IMR-90 (cell line): ENCODE data around the gene LRP6. TPM values are rescaled to one million over a fixed set of nuclear protein-coding genes. Genes with fewer than 3 reads are reported as not detected.

Source experiments
- ATAC-seq: fragments of 200-7000 bp; cut with Tn5 transposase; 2 replicates; pipeline ENCODE4 v1.9.1; 2020; ENCODE audit warnings: low read depth, mild to moderate bottlenecking, moderate library complexity
- BruUV-seq: library from RNA; stranded (reverse); fragments of 400-500 nt; replicated peaks from 2 replicates; lab custom pipeline; 2021; lab: Mats Ljungman, UMichigan
- CTCF ChIA-PET: fragments of 300-600 bp; formaldehyde crosslinking; extraction: SDS; loops from one replicate; lab custom pipeline; 2021; ENCODE audit warnings: antibody characterized with exemption; lab: Yijun Ruan, JAX
- POLR2A ChIA-PET: fragments of 300-600 bp; sonication (Branson Sonifier 250); formaldehyde crosslinking; loops from one replicate; lab custom pipeline; 2022; ENCODE audit warnings: antibody characterized with exemption; ENCODE audit not compliant: unreplicated experiment; lab: Charles Lee
- DNase-seq: peaks from one replicate; pipeline ENCODE4 v3.0.0; 2013
- H2AFZ ChIP-seq: replicated peaks from 2 replicates; pipeline ENCODE3; 2013; ENCODE audit warnings: low read length, mild to moderate bottlenecking; ENCODE audit not compliant: poor library complexity
- H2AK5ac ChIP-seq: 2 replicates; pipeline ENCODE4 v1.6.1; 2013; ENCODE audit warnings: low read depth, low read length, inconsistent platforms
- H2AK9ac ChIP-seq: replicated peaks from 2 replicates; pipeline ENCODE3; 2013; ENCODE audit warnings: mild to moderate bottlenecking, low read depth, low read length, moderate library complexity; ENCODE audit not compliant: poor library complexity
- H2BK120ac ChIP-seq: 2 replicates; pipeline ENCODE4 v1.6.1; 2013; ENCODE audit warnings: low read depth, low read length, inconsistent platforms
- H2BK15ac ChIP-seq: 3 replicates; pipeline ENCODE4 v1.6.1; 2013; ENCODE audit warnings: low read depth, low read length, inconsistent platforms
- H2BK20ac ChIP-seq: 2 replicates; pipeline ENCODE4 v1.6.1; 2013; ENCODE audit warnings: low read depth, mild to moderate bottlenecking, inconsistent platforms, low read length, moderate library complexity
- H2BK5ac ChIP-seq: 2 replicates; pipeline ENCODE4 v1.6.1; 2013; ENCODE audit warnings: mild to moderate bottlenecking, low read depth, low read length, inconsistent platforms; ENCODE audit not compliant: poor library complexity, severe bottlenecking
- H3K14ac ChIP-seq: replicated peaks from 2 replicates; pipeline ENCODE4 v1.6.1; 2013; ENCODE audit warnings: low read depth, low read length, inconsistent platforms
- H3K18ac ChIP-seq: 2 replicates; pipeline ENCODE4 v1.6.1; 2013; ENCODE audit warnings: low read depth, low read length, control low read depth
- H3K23ac ChIP-seq: 2 replicates; pipeline ENCODE4 v1.6.1; 2013; ENCODE audit warnings: low read depth, low read length, inconsistent platforms
- H3K27ac ChIP-seq: 2 replicates; pipeline ENCODE4 v1.5.1; 2013; ENCODE audit warnings: mild to moderate bottlenecking, control low read depth, low read length; ENCODE audit not compliant: insufficient read depth
- H3K27me3 ChIP-seq: 2 replicates; pipeline ENCODE4 v1.6.1; 2013; ENCODE audit warnings: low read length; ENCODE audit not compliant: control insufficient read depth, insufficient read depth
- H3K36me3 ChIP-seq: 2 replicates; pipeline ENCODE4 v1.6.1; 2013; ENCODE audit warnings: low read length, mixed read lengths; ENCODE audit not compliant: control insufficient read depth, insufficient read depth
- H3K4ac ChIP-seq: 2 replicates; pipeline ENCODE4 v1.6.1; 2013; ENCODE audit warnings: low read depth, low read length, inconsistent platforms
- H3K4me1 ChIP-seq: 2 replicates; pipeline ENCODE4 v1.6.1; 2013; ENCODE audit warnings: low read length, mixed read lengths; ENCODE audit not compliant: control insufficient read depth, insufficient read depth
- H3K4me2 ChIP-seq: 2 replicates; pipeline ENCODE4 v1.6.1; 2013; ENCODE audit warnings: low read depth, mild to moderate bottlenecking, control low read depth, low read length, moderate library complexity
- H3K4me3 ChIP-seq: 2 replicates; pipeline ENCODE4 v1.5.1; 2013; ENCODE audit warnings: low read depth, mild to moderate bottlenecking, control low read depth, low read length, moderate library complexity; ENCODE audit not compliant: insufficient read depth
- H3K56ac ChIP-seq: 2 replicates; pipeline ENCODE4 v1.6.1; 2013; ENCODE audit warnings: low read length, inconsistent platforms; ENCODE audit not compliant: insufficient read depth; ENCODE audit errors: extremely low read depth
- H3K79me1 ChIP-seq, 2 experiments: 2 replicates each; pipeline ENCODE4 v1.6.1; 2013; ENCODE audit warnings: low read length in 2 of 2, inconsistent platforms in 1 of 2, low read depth in 1 of 2
- H3K9ac ChIP-seq: 2 replicates; pipeline ENCODE4 v1.6.1; 2013; ENCODE audit warnings: low read depth, low read length, control low read depth
- H3K9me1 ChIP-seq: 2 replicates; pipeline ENCODE4 v1.6.1; 2013; ENCODE audit warnings: low read length, inconsistent platforms; ENCODE audit not compliant: insufficient read depth
- H3K9me3 ChIP-seq: 2 replicates; pipeline ENCODE4 v1.6.1; 2013; ENCODE audit warnings: low read length; ENCODE audit not compliant: control insufficient read depth, insufficient read depth
- H4K20me1 ChIP-seq: 2 replicates; pipeline ENCODE4 v1.6.1; 2013; ENCODE audit warnings: low read length, inconsistent platforms; ENCODE audit not compliant: insufficient read depth
- H4K5ac ChIP-seq: 2 replicates; pipeline ENCODE4 v1.6.1; 2013; ENCODE audit warnings: mild to moderate bottlenecking, low read depth, low read length, control low read depth
- H4K8ac ChIP-seq, 2 experiments: 2 replicates each; pipeline ENCODE4 v1.6.1; 2013; ENCODE audit warnings: low read depth in 2 of 2, low read length in 2 of 2, control low read depth in 1 of 2, inconsistent platforms in 1 of 2
- H4K91ac ChIP-seq: 2 replicates; pipeline ENCODE4 v1.6.1; 2013; ENCODE audit warnings: low read depth, low read length, inconsistent platforms; ENCODE audit not compliant: insufficient read depth
- CEBPB ChIP-seq: IDR thresholded peaks from 2 replicates; pipeline ENCODE4 v1.6.1; 2012; ENCODE audit warnings: low read depth, low read length, improper control_type of control experiment
- CHD1 ChIP-seq: IDR thresholded peaks from 2 replicates; pipeline ENCODE4 v1.6.1; 2012; ENCODE audit warnings: low read depth, low read length, improper control_type of control experiment
- CTCF ChIP-seq: conservative IDR thresholded peaks from 2 replicates; pipeline ENCODE4 v1.5.1; 2012; ENCODE audit warnings: mild to moderate bottlenecking, low read depth, low read length, improper control_type of control experiment
- FOS ChIP-seq: fragments of 150-350 bp; IDR thresholded peaks from 2 replicates; pipeline ENCODE4 v1.6.1; 2016; ENCODE audit warnings: low read depth, low read length
- MAFK ChIP-seq: IDR thresholded peaks from 2 replicates; pipeline ENCODE4 v1.6.1; 2012; ENCODE audit warnings: low read depth, low read length, improper control_type of control experiment
- MAZ ChIP-seq: IDR thresholded peaks from 2 replicates; pipeline ENCODE4 v1.6.1; 2012; ENCODE audit warnings: low read depth, mild to moderate bottlenecking, low read length, improper control_type of control experiment, moderate library complexity, borderline replicate concordance
- MXI1 ChIP-seq: IDR thresholded peaks from 2 replicates; pipeline ENCODE4 v1.6.1; 2012; ENCODE audit warnings: low read depth, mild to moderate bottlenecking, low read length, moderate library complexity, borderline replicate concordance
- NFE2L2 ChIP-seq: fragments of 150-350 bp; IDR thresholded peaks from 2 replicates; pipeline ENCODE4 v1.6.1; 2016; ENCODE audit warnings: low read depth, mild to moderate bottlenecking, low read length
- RFX5 ChIP-seq: IDR thresholded peaks from 2 replicates; pipeline ENCODE4 v1.8.0; 2012; ENCODE audit warnings: low read depth, mild to moderate bottlenecking, low read length, moderate library complexity
- WGBS, 2 experiments: methylation state at CpG; one replicate each; pipeline versions ENCODE4 v1.1.5 to v1.1.7; 2013; ENCODE audit warnings: missing lambda C conversion rate in 2 of 2; ENCODE audit not compliant: insufficient read length in 1 of 2; ENCODE audit errors: extremely low coverage in 2 of 2; 5-methylcytosine and 5-hydroxymethylcytosine counted together
- dilution Hi-C: fragments of 300-500 bp; cut with HindIII; formaldehyde crosslinking; loops from one replicate; pipeline ENCODE4 v1.14.3; 2018; ENCODE audit warnings: low sequenced_read_pairs; ENCODE audit not compliant: unreplicated experiment
- in situ Hi-C: fragments of 300-500 bp; cut with MboI; formaldehyde crosslinking; loops from 3 replicates; pipeline ENCODE4 v1.14.3; 2019; ENCODE audit warnings: low sequenced_read_pairs, inconsistent platforms, mixed read lengths
- intact Hi-C: fragments of 100-400 bp; cut with micrococcal nuclease; formaldehyde crosslinking; loops from 2 replicates; pipeline ENCODE4 v1.10.0; 2022
- polyA plus RNA-seq, 3 experiments: library from polyadenylated mRNA; depleted of rRNA; stranded (reverse); fragments of >200 nt; gene quantifications; 2 replicates each; pipeline ENCODE4 v1.2.3, GENCODE V29; 2012; ENCODE audit warnings: low replicate concordance in 1 of 3
- total RNA-seq: library from RNA; depleted of rRNA; stranded (reverse); fragments of >200 nt; gene quantifications from 2 replicates; pipeline ENCODE4 v1.2.3, GENCODE V29; 2012

LRP6 gene
- total and polyA plus RNA-seq, 2 of the 4 experiments (the other 2 are of a cell fraction): 14.2 to 32.1 TPM

- Histone ChIP-seq H4K20me1 (peaks cover 4% of the 10 kb centered on the region), H3K4me2 (no peak overlapping the region), H3K79me1 (0 out of 4 replicates have a peak, but pooled peaks cover 0 to 4% of the 10 kb centered on the region in 2 experiments), H2BK15ac (peak overlapping the region; percentile 95; the same call in 2 of the 3 replicates), H3K9me1 (peaks cover 24% of the 10 kb centered on the region), H4K91ac (peak overlapping the region; percentile 87), H3K4me1 (peaks cover 16% of the 10 kb centered on the region), H2AK5ac (peak overlapping the region; percentile 98), H4K8ac (peak overlapping the region; percentile 69 to 73; a peak in 2 of 4 replicates), H3K14ac (peak overlapping the region; percentile 95), H3K4me3 (no peak overlapping the region), H3K27me3 (no peaks in the 10 kb centered on the region), H2BK5ac (no peak overlapping the region), H3K9me3 (peaks cover 6% of the 10 kb centered on the region; the same call in 1 of the 2 replicates), H3K4ac (peak overlapping the region; percentile 94), H3K23ac (peak overlapping the region; percentile 87), H2BK20ac (peak overlapping the region; percentile 81), H2BK120ac (peak overlapping the region; percentile 95), H2AK9ac (no peak overlapping the region), H3K56ac (peak overlapping the region; percentile 61; the same call in 1 of the 2 replicates), H2AFZ (no peak overlapping the region), H4K5ac (peak overlapping the region; percentile 10; the same call in 1 of the 2 replicates), H3K18ac (peak overlapping the region; percentile 68; the same call in 1 of the 2 replicates), H3K36me3 (no peaks in the 10 kb centered on the region), H3K9ac (no peak overlapping the region), H3K27ac (peak overlapping the region; percentile 72)
- TF ChIP-seq RFX5 (no peak), FOS (no peak), CTCF (no peak), MAZ (no peak), CEBPB (no peak), NFE2L2 (no peak), MAFK (no peak), MXI1 (no peak), CHD1 (no peak)
- no peak for DNase-seq
- POLR2A ChIA-PET: no interaction called here
- CTCF ChIA-PET: interaction anchor here (0.5 to 0.6 kb wide), 2 partner anchors 9 to 352 kb away, joined by 3 to 4 read pairs; no protein-coding TSS in a partner anchor
- BruUV-seq: no TSS peak
- in situ Hi-C loops (no loop called here), intact Hi-C loops (no loop called here), dilution Hi-C loops (no loop called here)
- ATAC-seq: no peak
- 84% methylated on average over 2 of the region's 4 CpGs; no CpG with 5 or more reads in 1 of the 2 experiments for WGBS, 2 experiments
These were observed 172.4 kb downstream of the LRP6 start for GRCh38 chr12:12094481-12094880.
